CD4-positive, alpha-beta T cell treated with Interleukin-4 for 4 hours (primary cell): ENCODE data around the gene CLASP1.
"Not testable (repeated sequence)": the region's sequence is repeated elsewhere in the genome, so short reads cannot be mapped to it uniquely, and the experiment has no call there.

Source experiments
- DNase-seq: peaks from one replicate; pipeline ENCODE4 v3.0.0-alpha.2; 2020

Gene CLASP1

GRCh38 chr2:121362774-121363173, 286.5 kb downstream of the CLASP1 start:
- DNase-seq, result no peak

GRCh38 chr2:121362226-121362625, 287.0 kb downstream of the CLASP1 start:
- no peak for DNase-seq

- DNase-seq, result no peak
These were observed 288.5 kb downstream of the CLASP1 start for GRCh38 chr2:121360566-121361300.

- no peak for DNase-seq
These were observed 289.3 kb downstream of the CLASP1 start for GRCh38 chr2:121359716-121360565.

GRCh38 chr2:121359170-121359569, 290.1 kb downstream of the CLASP1 start:
- DNase-seq, result no peak

GRCh38 chr2:121358291-121358690, 291.0 kb downstream of the CLASP1 start:
- no peak for DNase-seq

- DNase-seq, result peak; percentile 21
These were observed 293.1 kb downstream of the CLASP1 start for GRCh38 chr2:121356058-121356640.

- no peak for DNase-seq
These were observed 293.8 kb downstream of the CLASP1 start for GRCh38 chr2:121355488-121355887.

- DNase-seq, result no peak
These were observed 297.5 kb downstream of the CLASP1 start for GRCh38 chr2:121351521-121352318.

GRCh38 chr2:121350890-121351289, 298.4 kb downstream of the CLASP1 start:
- no peak for DNase-seq

GRCh38 chr2:121350402-121350775, 298.9 kb downstream of the CLASP1 start:
- DNase-seq, result no peak

- DNase-seq, result no peak
These were observed 299.4 kb downstream of the CLASP1 start for GRCh38 chr2:121349721-121350401.

- DNase-seq, result no peak
These were observed 301.0 kb downstream of the CLASP1 start for GRCh38 chr2:121348128-121348740.

- DNase-seq, result no peak
These were observed 302.4 kb downstream of the CLASP1 start for GRCh38 chr2:121346859-121347258.

- no peak for DNase-seq
These were observed 302.9 kb downstream of the CLASP1 start for GRCh38 chr2:121346407-121346806.

- DNase-seq, result no peak
These were observed 303.4 kb downstream of the CLASP1 start for GRCh38 chr2:121345887-121346286.

GRCh38 chr2:121345101-121345500, 304.2 kb downstream of the CLASP1 start:
- no peak for DNase-seq

- DNase-seq, result not testable (repeated sequence)
These were observed 305.3 kb downstream of the CLASP1 start for GRCh38 chr2:121343828-121344399.

- DNase-seq, result no peak
These were observed 306.1 kb downstream of the CLASP1 start for GRCh38 chr2:121343191-121343590.

GRCh38 chr2:121342751-121343150, 306.5 kb downstream of the CLASP1 start:
- no peak for DNase-seq

- DNase-seq, result no peak
These were observed 308.3 kb downstream of the CLASP1 start for GRCh38 chr2:121340926-121341325.

- DNase-seq, result no peak
These were observed 311.0 kb downstream of the CLASP1 start for GRCh38 chr2:121338281-121338680.
